ENCODE measurements around the gene IFT88.
"Not testable (repeated sequence)": the region's sequence is repeated elsewhere in the genome, so short reads cannot be mapped to it uniquely, and the experiment has no call there.

IFT88 gene

GRCh38 chr13:20647758-20648157 lies 80.8 kb downstream of the IFT88 start:
- DNase-seq: no peak

GRCh38 chr13:20652946-20653345 lies 86.0 kb downstream of the IFT88 start:
- DNase-seq: no peak

DNA sequence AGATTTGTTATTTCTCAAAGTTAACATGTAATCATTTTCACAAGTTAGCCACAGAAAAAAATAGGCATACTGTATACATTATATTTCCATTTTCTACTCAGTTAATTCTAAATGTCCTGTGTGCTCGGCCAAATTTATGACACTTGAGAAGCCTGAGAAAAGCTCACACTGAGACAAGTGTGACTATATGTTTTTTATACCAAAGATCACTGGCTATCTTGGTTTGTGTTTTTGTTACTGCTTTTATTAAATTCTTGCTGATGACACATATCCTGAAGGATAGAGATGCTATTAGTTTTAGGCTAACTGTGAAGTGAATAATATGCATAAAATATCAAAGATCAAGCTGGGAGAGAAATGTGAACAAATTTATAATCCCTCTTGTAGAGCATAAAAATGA lies 87.2 kb downstream of the IFT88 start:
- DNase-seq: no peak

- no peak for DNase-seq
Measured at GRCh38 chr13:20658451-20659040, 91.6 kb downstream of the IFT88 start.

GRCh38 chr13:20664351-20664750 lies 97.4 kb downstream of the IFT88 start:
- no peak for DNase-seq

GRCh38 chr13:20666948-20667347 lies 100.0 kb downstream of the IFT88 start:
- DNase-seq: no peak

DNA sequence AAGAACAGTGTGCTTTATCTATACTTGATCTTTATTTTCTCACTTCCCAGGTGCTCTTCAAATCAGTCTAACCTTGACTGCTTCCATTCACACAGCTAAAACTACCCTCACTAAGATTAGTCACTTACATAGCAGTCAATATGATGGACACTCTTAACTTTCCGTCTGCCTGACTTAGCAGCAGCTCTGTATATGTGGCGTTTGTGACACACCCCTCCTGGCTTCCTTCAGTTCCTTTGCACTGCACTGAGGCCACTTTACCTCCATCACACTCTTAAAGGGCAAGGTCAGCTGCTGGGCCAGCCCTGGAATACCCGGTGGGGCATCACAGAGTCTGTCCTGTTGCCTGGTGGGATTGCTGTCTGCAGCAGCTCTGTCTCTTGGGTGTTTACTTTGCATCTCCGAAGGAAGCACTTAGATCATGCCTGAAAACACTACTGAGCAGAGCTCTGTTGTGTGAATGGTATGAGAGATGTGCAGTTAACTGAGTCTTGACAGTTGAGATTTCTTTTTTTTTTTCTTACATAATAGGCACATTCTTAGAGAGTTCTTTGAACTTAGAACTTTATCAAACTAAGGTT lies 101.0 kb downstream of the IFT88 start:
- DNase-seq: no peak

- no peak for DNase-seq
Measured at GRCh38 chr13:20669162-20669561, 102.2 kb downstream of the IFT88 start.

DNA sequence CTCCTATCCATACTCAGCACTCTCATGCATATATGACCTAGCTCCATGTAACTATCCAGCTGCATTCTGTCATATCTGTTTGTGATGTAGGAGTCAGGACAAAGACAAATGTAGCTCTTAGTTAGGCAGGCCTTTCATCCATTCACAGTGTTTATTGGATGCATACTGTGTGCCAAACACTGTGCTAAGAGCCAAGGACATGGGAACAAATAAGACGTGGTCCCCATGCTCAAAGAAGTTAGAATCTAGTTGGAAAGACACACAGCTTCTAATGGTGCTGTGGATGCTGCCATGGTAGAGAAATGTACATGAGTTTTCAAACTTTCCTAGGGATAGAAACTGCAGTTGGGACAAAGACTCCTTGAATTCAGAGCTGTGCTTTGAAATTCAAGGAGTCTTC lies 104.8 kb downstream of the IFT88 start:
- DNase-seq: no peak

- no peak for DNase-seq
Measured at GRCh38 chr13:20672772-20673171, 105.8 kb downstream of the IFT88 start.

DNA sequence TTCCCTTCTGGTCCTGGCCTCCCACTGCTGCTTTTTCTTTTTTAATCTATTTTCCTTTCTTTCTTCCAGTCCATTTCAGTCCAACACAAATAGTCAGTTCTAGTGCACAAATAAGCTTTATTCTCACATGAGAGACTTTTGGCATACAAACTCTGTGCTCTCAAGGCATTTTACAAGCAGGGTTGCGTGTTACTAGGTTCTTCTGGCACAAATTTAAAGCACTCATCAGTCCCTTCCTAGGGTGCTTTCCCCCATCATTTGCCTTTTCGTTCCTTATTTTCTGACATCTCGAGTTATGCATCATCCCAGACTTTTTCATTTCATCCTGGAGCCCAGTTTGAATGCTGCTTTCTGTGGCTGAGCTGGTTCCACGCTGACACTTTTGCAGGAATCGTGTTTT lies 106.8 kb downstream of the IFT88 start:
- DNase-seq: no peak

- DNase-seq: no peak
Measured at GRCh38 chr13:20676213-20676612, 109.3 kb downstream of the IFT88 start.

DNA sequence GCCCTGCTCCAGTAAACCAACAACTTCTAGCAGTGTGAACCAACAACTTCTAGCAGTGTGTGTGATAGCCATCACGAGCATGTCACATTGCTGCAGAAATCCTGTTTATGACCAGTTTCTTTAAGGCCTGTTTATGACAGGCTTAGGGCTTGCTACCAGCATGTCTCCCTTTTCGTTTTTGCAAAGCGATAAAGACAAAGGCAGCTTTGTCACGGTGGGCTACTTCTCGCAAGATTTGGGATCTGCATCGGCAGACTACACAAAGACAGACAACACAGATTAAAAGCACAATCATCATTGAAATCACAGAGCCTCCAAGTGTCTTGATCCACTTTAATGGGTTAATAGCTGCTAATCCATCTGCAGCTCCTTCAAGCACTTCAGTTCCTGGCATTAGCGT lies 111.6 kb downstream of the IFT88 start:
- not testable (repeated sequence) for DNase-seq

GRCh38 chr13:20679879-20680278 lies 112.9 kb downstream of the IFT88 start:
- no peak for DNase-seq

DNA sequence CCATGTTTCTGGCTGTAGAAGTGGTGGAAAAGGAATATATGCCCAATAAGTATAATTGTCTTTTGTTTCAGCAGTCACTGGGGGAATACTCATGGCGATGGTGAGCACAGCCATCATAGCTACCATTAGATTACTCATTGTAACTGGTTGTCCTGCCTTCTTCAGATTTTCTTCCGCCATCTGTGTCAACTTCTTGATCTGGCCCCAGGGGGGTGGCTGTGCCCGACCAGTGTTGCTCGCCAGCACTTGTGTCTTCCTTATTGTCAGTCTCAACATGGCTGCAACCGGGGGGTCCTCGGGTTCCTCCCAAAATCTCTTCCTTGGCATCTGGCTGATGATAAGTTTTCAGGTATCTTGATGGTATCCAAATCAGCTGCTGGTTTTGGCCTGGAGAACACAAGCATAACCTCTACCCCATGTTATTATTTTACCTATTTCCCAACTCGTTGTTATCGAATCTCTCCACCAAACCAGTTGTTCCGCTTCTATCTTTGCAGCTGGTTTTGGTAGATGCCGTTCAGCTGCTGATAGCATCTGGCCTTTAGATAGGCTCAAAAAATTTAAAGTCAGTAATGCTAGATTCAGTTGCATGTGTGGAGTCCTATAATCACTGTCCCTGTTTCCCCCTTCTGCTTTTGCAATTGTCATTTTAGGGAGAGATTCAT lies 113.6 kb downstream of the IFT88 start:
- DNase-seq: no peak

GRCh38 chr13:20681481-20681880 lies 114.5 kb downstream of the IFT88 start:
- not testable (repeated sequence) for DNase-seq

- DNase-seq: no peak
Measured at GRCh38 chr13:20682061-20682460, 115.1 kb downstream of the IFT88 start.

DNA sequence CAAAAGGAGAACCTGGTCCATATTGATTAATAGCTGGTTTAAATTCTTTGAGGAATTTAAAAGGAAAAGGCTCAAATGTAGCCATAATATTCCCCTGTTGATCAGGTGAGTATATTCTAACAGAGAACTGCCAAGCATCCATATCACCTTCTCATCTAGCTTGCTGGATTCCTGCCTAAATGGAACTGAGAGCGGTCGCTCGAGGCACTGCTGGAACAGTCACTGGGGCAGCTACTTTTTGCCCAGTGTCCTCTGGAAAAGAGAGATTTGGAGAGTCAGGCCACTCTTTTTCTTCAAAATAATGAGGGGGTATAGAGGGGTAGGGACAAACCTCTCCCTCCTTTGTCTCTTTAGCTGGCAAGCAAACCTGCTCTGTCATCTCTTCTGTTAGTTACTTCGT lies 117.1 kb downstream of the IFT88 start:
- no peak for DNase-seq

DNA sequence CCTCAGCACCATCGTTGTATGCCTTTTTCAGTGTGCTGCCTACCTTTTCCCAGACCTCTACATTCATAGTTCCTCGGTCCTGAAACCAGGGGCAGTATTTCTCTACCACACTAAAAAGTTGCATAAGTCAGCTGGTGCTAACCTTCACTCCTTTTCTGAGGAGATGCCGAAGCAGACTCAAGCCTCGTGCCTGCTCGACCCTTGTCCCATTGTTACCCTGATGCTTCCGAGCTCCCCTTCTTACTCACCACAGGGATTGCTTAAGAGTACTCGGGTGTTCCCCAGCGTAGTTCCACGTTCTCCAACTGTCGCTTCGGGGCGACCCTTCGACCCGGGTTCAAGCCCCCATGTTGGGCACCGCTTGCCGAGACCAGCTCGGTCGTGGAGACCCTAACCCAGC lies 117.6 kb downstream of the IFT88 start:
- DNase-seq: no peak

- no peak for DNase-seq
Measured at GRCh38 chr13:20685092-20685491, 118.1 kb downstream of the IFT88 start.

- DNase-seq: no peak
Measured at GRCh38 chr13:20686167-20686566, 119.2 kb downstream of the IFT88 start.

DNA sequence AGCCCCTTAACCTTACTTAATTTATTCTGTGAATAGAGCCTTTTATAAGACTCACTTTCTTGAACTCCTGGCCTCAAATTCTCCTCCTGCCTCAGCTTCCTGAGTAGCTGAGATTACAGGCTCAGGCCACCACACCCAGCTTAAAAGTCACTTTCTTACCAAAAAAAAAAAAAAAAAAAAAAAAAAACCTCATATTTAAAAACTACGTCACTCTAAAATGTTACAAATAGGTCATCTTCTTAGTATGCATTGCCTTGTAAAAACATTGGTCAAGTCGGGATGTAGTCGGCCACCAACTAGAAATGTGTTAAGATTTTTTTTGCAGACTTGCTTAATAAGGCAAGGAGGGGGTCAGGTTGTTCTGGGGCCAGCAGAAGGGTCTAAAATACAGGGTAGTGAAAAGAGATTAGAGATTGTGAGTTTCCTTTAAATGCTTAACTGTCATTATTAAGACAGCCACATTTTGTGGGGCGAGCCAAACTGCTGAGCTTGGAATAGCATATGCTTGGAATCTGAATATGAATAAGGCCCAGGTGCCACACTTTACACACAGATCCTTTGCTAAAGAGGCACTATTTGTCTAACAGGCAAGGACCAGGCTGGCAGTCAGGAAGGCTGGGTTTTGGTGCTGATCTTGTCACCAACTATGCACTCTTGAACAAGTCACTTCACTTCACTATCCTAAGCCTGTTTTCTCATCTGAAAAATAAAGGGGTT lies 120.1 kb downstream of the IFT88 start:
- no peak for DNase-seq

DNA sequence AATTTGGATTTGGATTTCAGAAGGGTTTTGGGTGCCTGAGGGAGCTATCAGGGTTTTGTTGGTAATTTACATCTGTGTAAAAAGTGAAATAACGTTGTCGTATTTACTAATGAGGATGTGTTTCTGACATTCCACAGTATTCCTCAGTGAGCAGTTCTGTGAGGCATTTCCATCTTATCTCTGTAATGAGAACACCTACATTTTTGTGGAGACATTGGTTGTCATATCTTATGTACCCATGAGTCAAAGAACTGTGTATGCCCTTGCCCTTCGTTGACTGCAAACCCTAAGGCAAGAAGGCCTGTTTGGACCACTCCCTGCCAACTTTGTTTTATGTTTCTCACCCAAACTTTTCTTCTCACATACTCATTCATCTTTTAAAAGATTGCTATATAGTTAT lies 122.3 kb downstream of the IFT88 start:
- DNase-seq: no peak

DNA sequence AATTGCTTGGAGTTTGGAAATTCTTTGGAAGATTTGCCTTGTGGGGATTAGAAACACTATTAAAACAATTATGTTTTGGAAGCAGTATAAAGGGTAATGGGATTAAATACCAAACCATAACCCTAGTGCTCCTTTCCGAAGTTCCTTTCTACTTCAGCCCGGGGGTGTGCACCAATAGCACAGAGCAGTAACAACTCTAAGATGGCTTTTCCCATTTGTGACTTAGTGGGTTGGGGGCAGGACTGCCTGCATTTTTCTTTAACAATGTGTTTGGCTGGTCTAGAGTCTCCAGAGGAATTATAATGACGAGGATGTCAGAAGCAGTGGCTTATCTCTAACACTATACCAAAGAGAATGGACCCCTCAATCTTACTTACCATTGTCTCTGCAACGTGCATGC lies 124.7 kb downstream of the IFT88 start:
- no peak for DNase-seq
